ENCODE measurements around the gene PHF11.

DNA sequence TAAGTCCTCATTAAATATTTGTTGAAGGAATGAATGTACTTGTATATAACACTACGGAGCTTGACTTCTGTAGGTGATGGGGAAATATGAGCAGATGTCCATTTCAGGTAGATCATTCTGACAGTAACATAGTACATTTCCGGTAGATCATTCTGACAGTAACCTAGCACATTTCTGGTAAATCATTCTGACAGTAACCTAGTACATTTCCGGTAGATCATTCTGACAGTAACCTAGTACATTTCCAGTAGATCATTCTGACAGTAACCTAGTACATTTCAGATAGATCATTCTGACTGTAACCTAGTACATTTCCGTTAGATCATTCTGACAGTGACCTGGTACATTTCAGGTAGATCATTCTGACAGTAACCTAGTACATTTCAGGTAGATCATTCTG, 2.5 kb downstream of the PHF11 start:
- TF ChIP-seq, protein P1, sequence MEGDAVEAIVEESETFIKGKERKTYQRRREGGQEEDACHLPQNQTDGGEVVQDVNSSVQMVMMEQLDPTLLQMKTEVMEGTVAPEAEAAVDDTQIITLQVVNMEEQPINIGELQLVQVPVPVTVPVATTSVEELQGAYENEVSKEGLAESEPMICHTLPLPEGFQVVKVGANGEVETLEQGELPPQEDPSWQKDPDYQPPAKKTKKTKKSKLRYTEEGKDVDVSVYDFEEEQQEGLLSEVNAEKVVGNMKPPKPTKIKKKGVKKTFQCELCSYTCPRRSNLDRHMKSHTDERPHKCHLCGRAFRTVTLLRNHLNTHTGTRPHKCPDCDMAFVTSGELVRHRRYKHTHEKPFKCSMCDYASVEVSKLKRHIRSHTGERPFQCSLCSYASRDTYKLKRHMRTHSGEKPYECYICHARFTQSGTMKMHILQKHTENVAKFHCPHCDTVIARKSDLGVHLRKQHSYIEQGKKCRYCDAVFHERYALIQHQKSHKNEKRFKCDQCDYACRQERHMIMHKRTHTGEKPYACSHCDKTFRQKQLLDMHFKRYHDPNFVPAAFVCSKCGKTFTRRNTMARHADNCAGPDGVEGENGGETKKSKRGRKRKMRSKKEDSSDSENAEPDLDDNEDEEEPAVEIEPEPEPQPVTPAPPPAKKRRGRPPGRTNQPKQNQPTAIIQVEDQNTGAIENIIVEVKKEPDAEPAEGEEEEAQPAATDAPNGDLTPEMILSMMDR (conservative IDR thresholded peaks at IDR 0.05 in 1 of 2, IDR thresholded peaks at IDR 0.05 in 1 of 2; ENCODE audit: low read depth in 1 of 2, low read length in 2 of 2): no peak
- no peak for TF ChIP-seq EZH2 (IDR thresholded peaks at IDR 0.05; ENCODE audit: low read length, missing control alignments)

All from fibroblast of lung (primary cell).